ENCODE measurements around the gene PEX11B. TPM values are rescaled to one million over a fixed set of nuclear protein-coding genes. Genes with fewer than 3 reads are reported as not detected.
A peak's percentile ranks its signal among the peaks of the same experiment; 100 is the strongest.

Gene PEX11B
- polyA plus RNA-seq (ENCODE audit: insufficient read length in 4 of 4), result 10 to 100 TPM; 49.6 to 65.3 (median 57.8) TPM

- peak in 3 of 4 donors; percentile 89 to 91 (median 90) for DNase-seq (ENCODE audit: low read depth in 4 of 4, low spot score in 2 of 4)
Measured at GRCh38 chr1:145918144-145918991, at the start of gene PEX11B. Gene PEX11B, minus strand, starts transcription at chr1:145918717. Its CDS starts 29 bp downstream, at chr1:145918688.

- no peak for DNase-seq (ENCODE audit: low read depth in 4 of 4, low spot score in 2 of 4)
Measured at GRCh38 chr1:145967288-145967687, 48.8 kb upstream of the PEX11B start.

- DNase-seq (ENCODE audit: low read depth in 4 of 4, low spot score in 2 of 4), result no peak
Measured at GRCh38 chr1:145965119-145965744, 46.7 kb upstream of the PEX11B start.

GRCh38 chr1:145964328-145965118 lies 46.0 kb upstream of the PEX11B start, which contains the start of the genes ANKRD34A and POLR3GL:
Gene ANKRD34A, minus strand, starts transcription at chr1:145964575. Its CDS starts 2,816 bp downstream, at chr1:145961759.
Gene POLR3GL, plus strand, starts transcription at chr1:145964690. Its CDS starts 10,176 bp downstream, at chr1:145974866.
- DNase-seq (ENCODE audit: low read depth in 4 of 4, low spot score in 2 of 4), result peak in 3 of 4 donors; percentile 88 to 96 (median 89)

GRCh38 chr1:145963265-145964019 lies 44.9 kb upstream of the PEX11B start:
- DNase-seq (ENCODE audit: low read depth in 4 of 4, low spot score in 2 of 4), result no peak

GRCh38 chr1:145962157-145963102 lies 43.9 kb upstream of the PEX11B start:
- DNase-seq (ENCODE audit: low read depth in 4 of 4, low spot score in 2 of 4), result no peak

GRCh38 chr1:145961425-145962156 lies 43.1 kb upstream of the PEX11B start:
- no peak for DNase-seq (ENCODE audit: low read depth in 4 of 4, low spot score in 2 of 4)

GRCh38 chr1:145961109-145961424 lies 42.5 kb upstream of the PEX11B start:
- no peak for DNase-seq (ENCODE audit: low read depth in 4 of 4, low spot score in 2 of 4)

GRCh38 chr1:145960468-145961108 lies 42.1 kb upstream of the PEX11B start:
- DNase-seq (ENCODE audit: low read depth in 4 of 4, low spot score in 2 of 4), result peak in 2 of 4 donors; percentile 77 to 80

GRCh38 chr1:145959957-145960467 lies 41.5 kb upstream of the PEX11B start:
- DNase-seq (ENCODE audit: low read depth in 4 of 4, low spot score in 2 of 4), result no peak

GRCh38 chr1:145959333-145959732 lies 40.8 kb upstream of the PEX11B start:
- DNase-seq (ENCODE audit: low read depth in 4 of 4, low spot score in 2 of 4), result no peak

GRCh38 chr1:145958734-145959133 lies 40.2 kb upstream of the PEX11B start:
- no peak for DNase-seq (ENCODE audit: low read depth in 4 of 4, low spot score in 2 of 4)

- peak in 3 of 4 donors; percentile 86 to 95 (median 90) for DNase-seq (ENCODE audit: low read depth in 4 of 4, low spot score in 2 of 4)
Measured at GRCh38 chr1:145957443-145958319, 39.2 kb upstream of the PEX11B start, which contains the start of gene LIX1L. Gene LIX1L, minus strand, starts transcription at chr1:145958017. Its CDS starts 90 bp downstream, at chr1:145957927.

GRCh38 chr1:145956781-145957442 lies 38.4 kb upstream of the PEX11B start:
- DNase-seq (ENCODE audit: low read depth in 4 of 4, low spot score in 2 of 4), result no peak

- DNase-seq (ENCODE audit: low read depth in 4 of 4, low spot score in 2 of 4), result no peak
Measured at GRCh38 chr1:145956361-145956760, 37.8 kb upstream of the PEX11B start.

- DNase-seq (ENCODE audit: low read depth in 4 of 4, low spot score in 2 of 4), result no peak
Measured at GRCh38 chr1:145955436-145955835, 36.9 kb upstream of the PEX11B start.

Data from left renal cortex interstitium (tissue), 4 donors.